SIG-M5 treated with dmso at 0.1 percent for 504 hours (cell line): Measurements from ENCODE around the gene FSTL3.
A peak's percentile ranks its signal among the peaks of the same experiment; 100 is the strongest.
"Not testable (repeated sequence)": the region's sequence is repeated elsewhere in the genome, so short reads cannot be mapped to it uniquely, and the experiment has no call there.

Experiments
- DNase-seq: peaks from one replicate; lab custom pipeline; 2025; ENCODE audit not compliant: unreplicated experiment; lab: John Stamatoyannopoulos, UW

Gene FSTL3

GRCh38 chr19:681029-682019, 5.1 kb downstream of the FSTL3 start:
- DNase-seq = no peak

GRCh38 chr19:682678-683320, 6.6 kb downstream of the FSTL3 start:
- DNase-seq = no peak

GRCh38 chr19:685454-685931, 9.3 kb downstream of the FSTL3 start:
- no peak for DNase-seq

GRCh38 chr19:686589-687297, 10.6 kb downstream of the FSTL3 start:
- no peak for DNase-seq

GRCh38 chr19:687569-688166, 11.5 kb downstream of the FSTL3 start:
- DNase-seq = no peak

DNA sequence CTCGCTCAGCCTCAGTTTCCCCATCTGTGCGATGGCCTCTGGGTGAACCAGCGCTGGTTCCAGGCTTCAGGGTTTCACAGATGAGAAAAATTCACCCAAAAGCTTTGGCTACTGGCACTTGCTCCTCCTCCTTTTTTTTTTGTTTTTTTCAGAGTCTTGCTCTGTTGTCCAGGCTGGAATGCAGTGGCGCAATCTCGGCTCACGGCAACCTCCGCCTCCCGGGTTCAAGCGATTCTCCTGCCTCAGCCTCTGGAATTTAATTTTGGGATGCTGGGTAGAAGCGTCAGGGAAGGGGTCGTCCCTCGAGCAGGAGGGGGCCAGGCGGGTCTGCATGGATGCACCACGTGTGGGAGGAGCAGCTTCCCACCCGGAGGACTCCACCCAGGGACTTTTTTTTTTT, 12.0 kb downstream of the FSTL3 start:
- no peak for DNase-seq

DNA sequence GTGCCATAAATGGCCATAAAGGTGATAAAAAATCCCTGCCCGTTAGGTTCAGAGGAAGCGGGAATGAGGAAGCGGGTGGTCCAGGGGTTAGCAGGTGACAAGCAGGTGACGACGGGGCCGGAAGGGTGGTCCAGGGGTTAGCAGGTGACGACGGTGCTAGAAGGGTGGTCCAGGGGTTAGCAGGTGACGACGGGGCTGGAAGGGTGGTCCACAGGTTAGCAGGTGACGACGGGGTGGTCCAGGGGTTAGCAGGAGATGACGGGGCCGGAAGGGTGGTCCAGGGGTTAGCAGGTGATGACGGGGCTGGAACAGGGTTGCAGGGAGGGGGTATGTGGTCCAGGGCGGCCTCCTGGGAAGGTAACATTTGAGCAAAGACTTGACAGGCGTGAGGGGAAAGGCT, 12.8 kb downstream of the FSTL3 start:
- DNase-seq = no peak

GRCh38 chr19:690203-690602, 14.0 kb downstream of the FSTL3 start:
- DNase-seq = no peak

DNA sequence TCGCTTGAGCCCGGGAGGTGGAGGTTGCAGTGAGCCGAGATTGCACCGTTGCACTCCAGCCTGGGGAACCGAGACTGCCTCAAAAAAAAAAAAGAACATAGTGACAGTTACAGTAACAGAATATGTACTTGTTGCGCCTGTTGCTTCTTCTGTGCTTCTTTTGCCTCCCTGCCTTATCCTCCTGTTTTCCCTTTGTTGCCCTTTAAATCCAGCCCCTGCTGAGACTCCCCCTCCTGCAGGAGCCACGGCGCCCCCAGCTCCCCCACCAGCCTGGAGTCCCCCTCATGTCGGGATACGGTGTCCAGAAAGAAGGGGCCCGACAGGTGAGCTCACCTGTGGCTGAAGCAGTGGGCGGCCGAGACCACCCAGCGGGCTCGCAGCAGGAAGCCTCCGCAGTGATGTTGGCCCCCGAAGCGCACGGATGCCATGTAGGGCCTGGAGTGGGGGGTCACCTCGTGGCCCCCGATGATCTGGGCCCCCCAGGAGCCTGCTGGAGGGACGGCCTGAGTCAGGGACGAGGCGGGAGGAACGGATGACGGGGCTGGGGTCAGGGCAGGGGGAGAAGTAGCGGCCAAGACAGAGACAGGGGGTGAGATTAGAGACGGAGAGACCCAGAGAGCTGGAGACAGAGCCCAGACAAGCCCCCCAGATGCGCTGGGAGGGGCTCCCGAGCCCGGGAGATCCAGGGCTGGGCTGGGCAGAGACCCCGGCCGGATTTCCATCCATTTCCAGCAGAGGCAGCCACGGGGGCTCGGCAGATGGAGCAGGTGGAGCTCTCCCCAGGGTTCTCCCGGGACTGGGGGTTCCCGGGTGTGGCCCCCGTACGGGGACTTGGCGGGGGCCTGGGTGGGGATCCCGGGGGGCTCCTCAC, 18.5 kb downstream of the FSTL3 start:
- DNase-seq = no peak

DNA sequence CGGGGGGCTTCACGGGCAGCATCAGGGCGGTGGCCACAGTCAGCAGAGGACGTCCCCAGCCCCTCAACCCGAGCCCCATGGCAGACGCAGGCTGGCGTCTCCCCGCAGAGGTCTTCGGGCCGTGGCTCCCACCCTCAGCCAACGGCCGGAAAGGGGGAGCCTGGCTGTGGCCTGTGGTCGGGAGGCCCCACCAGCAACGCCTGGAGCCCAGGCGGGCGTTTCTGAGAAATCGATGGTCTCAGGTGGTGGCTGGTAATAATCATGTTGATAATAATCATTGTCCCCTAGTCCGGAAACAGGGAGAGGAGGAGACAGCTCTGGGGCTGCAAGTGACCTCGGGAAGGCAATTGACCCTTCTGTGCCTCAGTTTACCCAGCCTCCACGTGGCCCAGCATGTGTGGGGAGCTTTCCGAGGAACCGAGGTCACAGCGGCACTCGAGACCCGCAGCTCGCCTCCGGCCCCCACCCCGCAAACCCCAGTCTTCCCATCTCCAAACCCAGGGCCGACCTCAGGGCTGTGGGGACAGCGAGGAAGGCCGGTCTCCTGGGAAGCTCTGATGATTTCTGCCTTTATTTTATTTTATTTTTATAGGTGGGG, 19.3 kb downstream of the FSTL3 start, which contains the start of gene PRSS57:
TSS of gene PRSS57 (minus strand) at position 101 of the 598 bp plus-strand sequence. CDS start at position 79, 22 bp downstream.
- DNase-seq = peak; percentile 59

- DNase-seq = not testable (repeated sequence)
Observed at GRCh38 chr19:698529-698928, 22.3 kb downstream of the FSTL3 start.

- peak; percentile 66 for DNase-seq
Observed at GRCh38 chr19:699885-700284, 23.7 kb downstream of the FSTL3 start.

- not testable (repeated sequence) for DNase-seq
Observed at GRCh38 chr19:702847-703246, 26.7 kb downstream of the FSTL3 start.

DNA sequence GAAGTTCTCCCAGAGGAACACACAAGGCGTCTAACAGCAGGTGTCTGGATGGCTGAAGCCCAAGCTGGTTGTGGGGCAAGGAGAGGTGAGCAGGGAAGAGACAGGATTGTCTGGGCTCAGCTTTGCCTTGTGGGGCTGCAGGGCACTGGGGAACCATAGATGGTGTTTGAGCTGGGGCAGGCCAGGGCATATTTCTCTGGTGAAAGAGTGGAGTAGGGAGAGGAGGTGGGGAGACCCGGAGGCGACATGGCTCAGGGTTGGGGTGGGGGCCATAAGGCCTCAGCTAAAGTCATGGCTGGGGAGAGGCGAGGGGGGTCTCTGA, 27.1 kb downstream of the FSTL3 start:
- no peak for DNase-seq

GRCh38 chr19:703651-704446, 27.7 kb downstream of the FSTL3 start:
- DNase-seq = peak; percentile 94

GRCh38 chr19:704447-704741, 28.2 kb downstream of the FSTL3 start:
- DNase-seq = no peak

DNA sequence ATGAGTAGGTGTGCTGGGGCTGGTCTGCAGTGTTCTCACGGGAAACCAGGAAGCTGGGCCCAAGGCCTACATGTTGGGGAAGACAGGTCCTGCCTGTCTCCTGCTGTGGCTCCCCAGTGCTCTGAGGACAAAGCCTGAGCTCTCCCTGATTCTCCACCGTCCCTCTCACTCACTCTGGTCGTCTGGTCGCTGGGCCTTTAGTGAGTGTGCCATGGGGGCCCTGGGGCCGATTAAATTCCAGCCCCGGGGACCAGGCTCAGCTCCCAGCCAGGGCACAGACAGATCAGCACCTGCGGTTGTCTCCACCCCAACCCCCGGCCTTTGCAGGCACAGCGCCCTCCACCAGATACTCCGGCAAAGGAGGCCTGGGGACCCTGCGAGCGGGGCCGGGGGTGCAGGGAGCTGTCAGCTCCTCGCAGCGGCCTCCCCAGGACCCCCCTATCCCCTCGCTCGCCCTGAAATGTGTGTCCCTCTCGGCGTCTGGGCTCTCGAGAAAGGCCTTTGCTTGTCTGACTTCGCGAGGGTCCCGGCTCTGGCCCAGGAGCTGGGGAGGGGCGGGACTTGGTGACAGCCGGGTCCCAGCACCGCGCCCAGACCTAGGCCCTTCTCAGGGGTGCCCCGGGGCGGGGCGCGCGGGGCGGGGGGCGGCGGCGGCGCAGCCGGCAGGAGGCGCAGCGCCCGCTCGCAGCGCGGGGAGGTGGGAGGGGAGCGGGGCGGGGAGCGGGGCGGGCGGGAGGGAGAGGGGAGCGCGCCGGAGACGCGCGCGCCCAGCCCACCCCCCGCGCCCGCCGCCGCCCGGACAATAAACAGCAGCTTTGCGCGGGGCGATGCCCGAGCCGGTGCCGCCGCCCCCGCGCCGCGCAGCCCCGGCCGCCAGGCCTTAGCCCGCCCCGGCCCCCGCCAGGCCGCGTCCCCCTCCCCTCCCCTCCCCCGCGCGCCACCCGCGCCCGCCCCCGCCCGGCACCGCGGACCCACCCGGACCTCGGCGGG, 32.3 kb downstream of the FSTL3 start, which contains the start of gene PALM:
TSS of gene PALM (plus strand) at position 782 of the 990 bp plus-strand sequence. CDS start 212 bp downstream, outside the sequence.
- no peak for DNase-seq
